Ishikawa (cell line): ENCODE results near the gene MYL12B.

Experiments used
- CEBPB ChIP-seq: IDR thresholded peaks from 2 replicates; pipeline ENCODE4 v1.6.1; 2012
- CREB1 ChIP-seq: IDR thresholded peaks from 2 replicates; pipeline ENCODE4 v1.6.1; 2012; ENCODE audit warnings: low read depth
- EGR1 ChIP-seq: IDR thresholded peaks from 2 replicates; pipeline ENCODE4 v1.6.1; 2012
- EP300 ChIP-seq: IDR thresholded peaks from 2 replicates; pipeline ENCODE4 v1.6.1; 2012; ENCODE audit warnings: borderline replicate concordance
- FOXM1 ChIP-seq: IDR thresholded peaks from 2 replicates; pipeline ENCODE4 v1.6.1; 2012; ENCODE audit warnings: low read depth, borderline replicate concordance
- MAX ChIP-seq: IDR thresholded peaks from 2 replicates; pipeline ENCODE4 v1.6.1; 2012
- NFIC ChIP-seq: IDR thresholded peaks from 2 replicates; pipeline ENCODE4 v1.6.1; 2012
- RAD21 ChIP-seq: IDR thresholded peaks from 2 replicates; pipeline ENCODE4 v1.6.1; 2012; ENCODE audit warnings: low read depth
- REST ChIP-seq: IDR thresholded peaks from 2 replicates; pipeline ENCODE4 v1.6.1; 2012; ENCODE audit warnings: low read depth, mild to moderate bottlenecking
- TAF1 ChIP-seq: IDR thresholded peaks from 2 replicates; pipeline ENCODE4 v1.6.1; 2012; ENCODE audit warnings: low read depth, mild to moderate bottlenecking
- TCF12 ChIP-seq: IDR thresholded peaks from 2 replicates; pipeline ENCODE4 v1.6.1; 2012; ENCODE audit warnings: low read depth
- TEAD4 ChIP-seq: IDR thresholded peaks from 2 replicates; pipeline ENCODE4 v1.6.1; 2012
- YY1 ChIP-seq: IDR thresholded peaks from 2 replicates; pipeline ENCODE4 v1.6.1; 2012; ENCODE audit warnings: low read depth
- ZBTB7A ChIP-seq: IDR thresholded peaks from 2 replicates; pipeline ENCODE4 v1.6.1; 2012; ENCODE audit warnings: low read depth
- TF ChIP-seq, protein P1 (sequence below): IDR thresholded peaks from 2 replicates; pipeline ENCODE4 v1.6.1; 2012

MYL12B gene

GRCh38 chr18:3283908-3284307, 22.0 kb downstream of the MYL12B start:
- TF ChIP-seq FOXM1 (no peak), CREB1 (no peak), EP300 (no peak), TAF1 (no peak), NFIC (no peak), ZBTB7A (no peak), TEAD4 (no peak), CEBPB (no peak), RAD21 (no peak)
- TF ChIP-seq, protein P1, sequence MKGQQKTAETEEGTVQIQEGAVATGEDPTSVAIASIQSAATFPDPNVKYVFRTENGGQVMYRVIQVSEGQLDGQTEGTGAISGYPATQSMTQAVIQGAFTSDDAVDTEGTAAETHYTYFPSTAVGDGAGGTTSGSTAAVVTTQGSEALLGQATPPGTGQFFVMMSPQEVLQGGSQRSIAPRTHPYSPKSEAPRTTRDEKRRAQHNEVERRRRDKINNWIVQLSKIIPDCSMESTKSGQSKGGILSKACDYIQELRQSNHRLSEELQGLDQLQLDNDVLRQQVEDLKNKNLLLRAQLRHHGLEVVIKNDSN = no peak

- TF ChIP-seq FOXM1 (no peak), MAX (no peak), CREB1 (no peak)
These were observed 22.6 kb downstream of the MYL12B start for GRCh38 chr18:3284501-3284900.

DNA sequence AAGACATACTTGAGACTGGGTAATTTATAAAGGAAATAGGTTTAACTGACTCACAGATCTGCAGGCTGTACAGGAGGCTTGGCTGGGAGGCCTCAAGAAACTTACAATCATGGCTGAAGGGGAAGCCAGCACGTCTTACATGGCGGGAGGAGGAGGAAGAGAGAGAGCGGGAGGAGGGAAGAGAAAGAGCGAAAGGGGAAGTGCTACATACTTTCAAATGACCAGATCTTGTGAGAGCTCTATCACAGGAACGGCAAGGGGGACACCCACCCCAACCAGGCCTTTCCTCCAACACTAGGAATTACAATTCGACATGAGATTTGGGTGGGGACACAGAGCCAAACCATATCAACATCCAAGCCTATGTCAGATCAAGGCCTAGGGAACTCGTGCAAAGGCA, 24.2 kb downstream of the MYL12B start:
- TF ChIP-seq, protein P1 = no peak
- TF ChIP-seq MAX = no peak

- TF ChIP-seq RAD21 (no peak), REST (no peak), YY1 (no peak), EGR1 (no peak), MAX (no peak), NFIC (no peak), TAF1 (no peak), ZBTB7A (no peak), CEBPB (no peak), TEAD4 (no peak), TCF12 (no peak), EP300 (no peak), FOXM1 (no peak), CREB1 (no peak)
- TF ChIP-seq, protein P1 = no peak
These were observed 31.4 kb downstream of the MYL12B start for GRCh38 chr18:3293196-3293951.

- TF ChIP-seq EP300 (no peak), RAD21 (no peak), TAF1 (no peak), MAX (no peak), CEBPB (no peak), TCF12 (no peak), YY1 (no peak), TEAD4 (no peak), CREB1 (no peak), REST (no peak), EGR1 (no peak), ZBTB7A (no peak), NFIC (no peak), FOXM1 (no peak)
- TF ChIP-seq, protein P1 = no peak
These were observed 32.6 kb downstream of the MYL12B start for GRCh38 chr18:3294435-3295080.
